HepG2 (cell line): ENCODE data around the gene ANK3. TPM values are rescaled to one million over a fixed set of nuclear protein-coding genes. Genes with fewer than 3 reads are reported as not detected.

ENCODE experiments used
- ATAC-seq: fragments of 200-7000 bp; cut with Tn5 transposase; 3 replicates; pipeline ENCODE4 v1.9.1; 2020; ENCODE audit warnings: mild to moderate bottlenecking, moderate library complexity
- BruUV-seq: library from RNA; stranded (reverse); fragments of 400-500 nt; replicated peaks from 2 replicates; lab custom pipeline; 2021; lab: Mats Ljungman, UMichigan
- CTCF ChIA-PET: fragments of 300-600 bp; formaldehyde crosslinking; extraction: SDS; loops from one replicate; lab custom pipeline; 2021; ENCODE audit warnings: low total read pairs, inconsistent platforms, low intra/inter-chr PET ratio; lab: Yijun Ruan, JAX
- POLR2A ChIA-PET: fragments of 350-600 bp; sonication (Branson Sonifier 250); formaldehyde crosslinking; loops from one replicate; lab custom pipeline; 2020; ENCODE audit warnings: antibody characterized with exemption, inconsistent platforms; lab: Yijun Ruan, JAX
- DNase-seq: peaks from one replicate; pipeline ENCODE4 v3.0.0-alpha.2; 2015; ENCODE audit warnings: low spot score
- FAIRE-seq: peaks from 3 replicates; lab custom pipeline; 2011; peaks lifted over from hg19 to GRCh38; lab: Jason Lieb, UNC
- H2AFZ ChIP-seq: one replicate; pipeline ENCODE4 v1.6.1; 2011; ENCODE audit warnings: low read length, inconsistent platforms
- H3K27ac ChIP-seq: fragments of 300-600 bp; 3 replicates; pipeline ENCODE4 v1.8.0; 2011; ENCODE audit warnings: mixed run types, mild to moderate bottlenecking, mixed read lengths, low read length, inconsistent platforms; ENCODE audit not compliant: insufficient read depth; ENCODE audit errors: extremely low read length
- H3K27me3 ChIP-seq, 2 experiments: fragments of 200-600 bp in 1 of 2; 2 replicates in 1 of 2; 3 replicates in 1 of 2; pipeline versions ENCODE4 v1.6.0 to v1.8.0; 2011; ENCODE audit warnings: low read length in 2 of 2, mild to moderate bottlenecking in 2 of 2, moderate library complexity in 2 of 2, inconsistent platforms in 1 of 2; ENCODE audit not compliant: insufficient read depth in 2 of 2, control insufficient read depth in 1 of 2
- H3K36me3 ChIP-seq, 2 experiments: fragments of 200-600 bp in 1 of 2; replicated peaks in 1 of 2; 2 replicates in 1 of 2; 3 replicates in 1 of 2; pipeline versions ENCODE4 v1.5.1 to v1.8.0; 2011; ENCODE audit warnings: low read length in 2 of 2, inconsistent platforms in 1 of 2; ENCODE audit not compliant: insufficient read depth in 2 of 2, control insufficient read depth in 1 of 2
- H3K4me1 ChIP-seq: 2 replicates; pipeline ENCODE4 v1.5.1; 2012; ENCODE audit warnings: low read length, inconsistent platforms; ENCODE audit not compliant: insufficient read depth
- H3K4me2 ChIP-seq: 2 replicates; pipeline ENCODE4 v1.6.0; 2011; ENCODE audit warnings: low read depth, low read length, inconsistent platforms
- H3K4me3 ChIP-seq, 3 experiments: fragments of 200-600 bp in 1 of 3; sonication (generic), shearing (Covaris generic) in 1 of 3; replicated peaks in 1 of 3; 2 replicates each; pipeline ENCODE4 v1.5.1; 2011 to 2016; ENCODE audit warnings: low read length in 3 of 3, inconsistent platforms in 2 of 3, low read depth in 2 of 3, mild to moderate bottlenecking in 2 of 3, control low read depth in 1 of 3, mixed read lengths in 1 of 3; ENCODE audit not compliant: insufficient read depth in 1 of 3
- H3K79me2 ChIP-seq: one replicate; pipeline ENCODE4 v1.6.1; 2011; ENCODE audit warnings: low read length, inconsistent platforms; ENCODE audit not compliant: insufficient read depth
- H3K9ac ChIP-seq: 2 replicates; pipeline ENCODE4 v1.6.0; 2011; ENCODE audit warnings: mild to moderate bottlenecking, low read depth, low read length, inconsistent platforms; ENCODE audit not compliant: insufficient read depth
- H3K9me3 ChIP-seq: 2 replicates; pipeline ENCODE4 v1.5.1; 2012; ENCODE audit warnings: mild to moderate bottlenecking, low read length
- H4K20me1 ChIP-seq: 2 replicates; pipeline ENCODE4 v1.6.0; 2011; ENCODE audit warnings: inconsistent platforms, mild to moderate bottlenecking, low read length, moderate library complexity; ENCODE audit not compliant: insufficient read depth
- ELF3 ChIP-seq: IDR thresholded peaks from 2 replicates; pipeline ENCODE4 v1.6.1; 2016; ENCODE audit warnings: missing genetic modification reagents, missing compliant biosample characterization
- FIP1L1 ChIP-seq: fragments of 200-400 bp; formaldehyde crosslinking; IDR thresholded peaks from 2 replicates; pipeline ENCODE4 v1.6.1; 2018; ENCODE audit warnings: low read depth, mild to moderate bottlenecking, low read length, moderate library complexity, borderline replicate concordance; ENCODE audit not compliant: insufficient read depth
- RCOR2 ChIP-seq: IDR thresholded peaks from 2 replicates; pipeline ENCODE4 v1.6.1; 2016; ENCODE audit warnings: missing biosample characterization, missing genetic modification reagents
- U2AF2 ChIP-seq: fragments of 200-400 bp; formaldehyde crosslinking; IDR thresholded peaks from 2 replicates; pipeline ENCODE4 v1.6.1; 2017; ENCODE audit warnings: low read depth, mild to moderate bottlenecking, low read length
- ZNF274 ChIP-seq: sonication (generic); formaldehyde crosslinking; IDR thresholded peaks from 2 replicates; pipeline ENCODE4 v1.5.1; 2020; ENCODE audit warnings: mild to moderate bottlenecking, missing genetic modification reagents
- ZNF556 ChIP-seq: sonication (generic); formaldehyde crosslinking; IDR thresholded peaks from 2 replicates; pipeline ENCODE4 v1.4.0; 2020; ENCODE audit warnings: mild to moderate bottlenecking, missing genetic modification reagents, borderline replicate concordance
- ZNF773 ChIP-seq: sonication (generic); formaldehyde crosslinking; IDR thresholded peaks from 2 replicates; pipeline ENCODE4 v1.4.0; 2020; ENCODE audit warnings: missing genetic modification reagents, borderline replicate concordance
- WGBS: methylation state at CpG from one replicate; pipeline ENCODE4 v1.1.6; 2017; ENCODE audit warnings: low lambda C conversion rate; 5-methylcytosine and 5-hydroxymethylcytosine counted together
- in situ Hi-C: cut with HindIII; loops from 2 replicates; pipeline ENCODE4 v1.10.0; 2017; ENCODE audit warnings: low pct_unique_long_range_greater_than_20kb; ENCODE audit not compliant: extremely low pct_ligation_motif_present
- intact Hi-C: fragments of 100-400 bp; cut with micrococcal nuclease; formaldehyde crosslinking; loops from one replicate; pipeline ENCODE4 v1.10.0; 2022; ENCODE audit not compliant: unreplicated experiment
- polyA plus RNA-seq, 8 experiments: library from polyadenylated mRNA; depleted of rRNA in 3 of 8; stranded (reverse) in 7 of 8; unstranded in 1 of 8; fragments of >200 nt; fragmentation: Illumina TruSeq in 4 of 8; extraction: Trizol in 4 of 8; gene quantifications; 2 replicates each; pipeline versions ENCODE4 v1.2.1 to v1.2.3, GENCODE V29; 2011 to 2016; ENCODE audit warnings: low read depth in 4 of 8, missing spikeins in 1 of 8, mixed read lengths in 1 of 8; ENCODE audit not compliant: insufficient read depth in 1 of 8
- total RNA-seq, 5 experiments: library from RNA; depleted of rRNA; stranded (reverse); fragments of >200 nt; fragmentation: Illumina TruSeq; extraction: Trizol; gene quantifications; 2 replicates each; pipeline ENCODE4 v1.2.3, GENCODE V29; 2016; ENCODE audit warnings: low read depth in 1 of 5
- TF ChIP-seq, protein P1 (sequence below): sonication (generic); formaldehyde crosslinking; IDR thresholded peaks from 2 replicates; pipeline ENCODE4 v1.5.0; 2020; ENCODE audit warnings: mild to moderate bottlenecking, missing genetic modification reagents
- TF ChIP-seq, protein P2 (sequence below): sonication (generic); formaldehyde crosslinking; IDR thresholded peaks from 2 replicates; pipeline ENCODE4 v1.4.0; 2020; ENCODE audit warnings: mild to moderate bottlenecking, missing genetic modification reagents
- TF ChIP-seq, protein P3 (sequence below): sonication (generic); formaldehyde crosslinking; IDR thresholded peaks from 2 replicates; pipeline ENCODE4 v1.5.1; 2020; ENCODE audit warnings: missing genetic modification reagents, mild to moderate bottlenecking, borderline replicate concordance
- TF ChIP-seq, protein P4 (sequence below): sonication (generic); formaldehyde crosslinking; IDR thresholded peaks from 2 replicates; pipeline ENCODE4 v1.5.0; 2020; ENCODE audit warnings: mild to moderate bottlenecking, missing genetic modification reagents, borderline replicate concordance

Gene ANK3
- total and polyA plus RNA-seq, 2 of the 13 experiments (the other 11 are each of a cell fraction or from before 2014, with no cell fraction given), result not detected

DNA sequence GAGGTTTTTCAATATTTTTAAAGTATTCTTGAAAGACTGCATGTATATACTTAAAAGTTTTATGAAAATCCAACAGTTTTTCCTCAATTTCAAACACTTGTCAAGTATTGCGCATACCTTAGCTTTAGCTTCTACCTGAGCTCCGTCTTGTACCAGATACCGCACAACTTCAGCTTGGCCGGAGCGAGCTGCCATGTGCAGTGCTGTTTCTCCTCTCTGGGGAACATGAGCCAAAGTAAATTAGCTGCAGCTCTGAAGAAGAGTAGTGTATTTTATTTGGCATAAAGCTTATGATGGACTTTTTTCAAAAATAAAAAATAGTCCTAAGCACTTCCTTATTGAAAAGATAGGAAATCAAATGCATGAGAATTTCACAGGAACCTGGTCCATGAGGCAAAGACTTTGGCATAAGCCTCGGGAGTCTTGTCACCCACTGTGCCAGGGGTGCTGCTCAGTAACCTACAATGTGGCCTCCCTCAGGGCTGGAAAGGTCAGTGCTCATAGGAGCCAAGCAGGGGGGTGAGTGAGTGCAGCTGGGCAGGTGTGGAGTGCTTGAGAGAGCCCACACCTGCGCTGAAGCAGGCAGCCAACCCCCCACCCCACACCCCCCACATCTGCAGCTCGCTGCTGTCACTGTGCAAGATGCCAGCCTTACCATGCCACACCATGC, 189.5 kb downstream of the ANK3 start:
- no peak for FAIRE-seq
- intact Hi-C loops, result loop anchor here (5.0 kb wide), 1 partner anchor 447 kb away; no protein-coding TSS in a partner anchor

More for the DNA sequence above, 189.5 kb downstream of the ANK3 start:
- no peaks in the 10 kb centered on the region for H4K20me1 ChIP-seq
- no peak overlapping the region for H2AFZ ChIP-seq
- H3K4me3 ChIP-seq, result no peak overlapping the region
- 58% methylated on average over 7 of the region's 8 CpGs for WGBS
- TF ChIP-seq RCOR2 (CRISPR knock-in tag), result no peak
- no peak for TF ChIP-seq ELF3 (CRISPR knock-in tag)
- TF ChIP-seq, protein P1, sequence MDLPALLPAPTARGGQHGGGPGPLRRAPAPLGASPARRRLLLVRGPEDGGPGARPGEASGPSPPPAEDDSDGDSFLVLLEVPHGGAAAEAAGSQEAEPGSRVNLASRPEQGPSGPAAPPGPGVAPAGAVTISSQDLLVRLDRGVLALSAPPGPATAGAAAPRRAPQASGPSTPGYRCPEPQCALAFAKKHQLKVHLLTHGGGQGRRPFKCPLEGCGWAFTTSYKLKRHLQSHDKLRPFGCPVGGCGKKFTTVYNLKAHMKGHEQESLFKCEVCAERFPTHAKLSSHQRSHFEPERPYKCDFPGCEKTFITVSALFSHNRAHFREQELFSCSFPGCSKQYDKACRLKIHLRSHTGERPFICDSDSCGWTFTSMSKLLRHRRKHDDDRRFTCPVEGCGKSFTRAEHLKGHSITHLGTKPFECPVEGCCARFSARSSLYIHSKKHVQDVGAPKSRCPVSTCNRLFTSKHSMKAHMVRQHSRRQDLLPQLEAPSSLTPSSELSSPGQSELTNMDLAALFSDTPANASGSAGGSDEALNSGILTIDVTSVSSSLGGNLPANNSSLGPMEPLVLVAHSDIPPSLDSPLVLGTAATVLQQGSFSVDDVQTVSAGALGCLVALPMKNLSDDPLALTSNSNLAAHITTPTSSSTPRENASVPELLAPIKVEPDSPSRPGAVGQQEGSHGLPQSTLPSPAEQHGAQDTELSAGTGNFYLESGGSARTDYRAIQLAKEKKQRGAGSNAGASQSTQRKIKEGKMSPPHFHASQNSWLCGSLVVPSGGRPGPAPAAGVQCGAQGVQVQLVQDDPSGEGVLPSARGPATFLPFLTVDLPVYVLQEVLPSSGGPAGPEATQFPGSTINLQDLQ (CRISPR knock-in tag), result no peak
- no peak for TF ChIP-seq FIP1L1
- no peak for TF ChIP-seq ZNF556 (CRISPR knock-in tag)
- no peak for TF ChIP-seq ZNF274
- TF ChIP-seq, protein P2, sequence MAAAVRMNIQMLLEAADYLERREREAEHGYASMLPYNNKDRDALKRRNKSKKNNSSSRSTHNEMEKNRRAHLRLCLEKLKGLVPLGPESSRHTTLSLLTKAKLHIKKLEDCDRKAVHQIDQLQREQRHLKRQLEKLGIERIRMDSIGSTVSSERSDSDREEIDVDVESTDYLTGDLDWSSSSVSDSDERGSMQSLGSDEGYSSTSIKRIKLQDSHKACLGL (CRISPR knock-in tag), result no peak
- no peak for TF ChIP-seq ZNF773
- TF ChIP-seq, protein P3, sequence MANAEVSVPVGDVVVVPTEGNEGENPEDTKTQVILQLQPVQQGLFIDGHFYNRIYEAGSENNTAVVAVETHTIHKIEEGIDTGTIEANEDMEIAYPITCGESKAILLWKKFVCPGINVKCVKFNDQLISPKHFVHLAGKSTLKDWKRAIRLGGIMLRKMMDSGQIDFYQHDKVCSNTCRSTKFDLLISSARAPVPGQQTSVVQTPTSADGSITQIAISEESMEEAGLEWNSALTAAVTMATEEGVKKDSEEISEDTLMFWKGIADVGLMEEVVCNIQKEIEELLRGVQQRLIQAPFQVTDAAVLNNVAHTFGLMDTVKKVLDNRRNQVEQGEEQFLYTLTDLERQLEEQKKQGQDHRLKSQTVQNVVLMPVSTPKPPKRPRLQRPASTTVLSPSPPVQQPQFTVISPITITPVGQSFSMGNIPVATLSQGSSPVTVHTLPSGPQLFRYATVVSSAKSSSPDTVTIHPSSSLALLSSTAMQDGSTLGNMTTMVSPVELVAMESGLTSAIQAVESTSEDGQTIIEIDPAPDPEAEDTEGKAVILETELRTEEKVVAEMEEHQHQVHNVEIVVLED (CRISPR knock-in tag), result no peak
- TF ChIP-seq, protein P4, sequence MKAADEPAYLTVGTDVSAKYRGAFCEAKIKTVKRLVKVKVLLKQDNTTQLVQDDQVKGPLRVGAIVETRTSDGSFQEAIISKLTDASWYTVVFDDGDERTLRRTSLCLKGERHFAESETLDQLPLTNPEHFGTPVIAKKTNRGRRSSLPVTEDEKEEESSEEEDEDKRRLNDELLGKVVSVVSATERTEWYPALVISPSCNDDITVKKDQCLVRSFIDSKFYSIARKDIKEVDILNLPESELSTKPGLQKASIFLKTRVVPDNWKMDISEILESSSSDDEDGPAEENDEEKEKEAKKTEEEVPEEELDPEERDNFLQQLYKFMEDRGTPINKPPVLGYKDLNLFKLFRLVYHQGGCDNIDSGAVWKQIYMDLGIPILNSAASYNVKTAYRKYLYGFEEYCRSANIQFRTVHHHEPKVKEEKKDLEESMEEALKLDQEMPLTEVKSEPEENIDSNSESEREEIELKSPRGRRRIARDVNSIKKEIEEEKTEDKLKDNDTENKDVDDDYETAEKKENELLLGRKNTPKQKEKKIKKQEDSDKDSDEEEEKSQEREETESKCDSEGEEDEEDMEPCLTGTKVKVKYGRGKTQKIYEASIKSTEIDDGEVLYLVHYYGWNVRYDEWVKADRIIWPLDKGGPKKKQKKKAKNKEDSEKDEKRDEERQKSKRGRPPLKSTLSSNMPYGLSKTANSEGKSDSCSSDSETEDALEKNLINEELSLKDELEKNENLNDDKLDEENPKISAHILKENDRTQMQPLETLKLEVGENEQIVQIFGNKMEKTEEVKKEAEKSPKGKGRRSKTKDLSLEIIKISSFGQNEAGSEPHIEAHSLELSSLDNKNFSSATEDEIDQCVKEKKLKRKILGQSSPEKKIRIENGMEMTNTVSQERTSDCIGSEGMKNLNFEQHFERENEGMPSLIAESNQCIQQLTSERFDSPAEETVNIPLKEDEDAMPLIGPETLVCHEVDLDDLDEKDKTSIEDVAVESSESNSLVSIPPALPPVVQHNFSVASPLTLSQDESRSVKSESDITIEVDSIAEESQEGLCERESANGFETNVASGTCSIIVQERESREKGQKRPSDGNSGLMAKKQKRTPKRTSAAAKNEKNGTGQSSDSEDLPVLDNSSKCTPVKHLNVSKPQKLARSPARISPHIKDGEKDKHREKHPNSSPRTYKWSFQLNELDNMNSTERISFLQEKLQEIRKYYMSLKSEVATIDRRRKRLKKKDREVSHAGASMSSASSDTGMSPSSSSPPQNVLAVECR (CRISPR knock-in tag), result no peak
- TF ChIP-seq U2AF2, result no peak
- H3K79me2 ChIP-seq, result no peaks in the 10 kb centered on the region
- DNase-seq, result no peak
- no peaks in the 10 kb centered on the region for H3K36me3 ChIP-seq
- ChIA-PET CTCF (no interaction called here), POLR2A (no interaction called here)
- H3K27ac ChIP-seq, result no peak overlapping the region
- no peaks in the 10 kb centered on the region for H3K4me1 ChIP-seq
- H3K4me2 ChIP-seq, result no peak overlapping the region
- no TSS peak for BruUV-seq
- H3K27me3 ChIP-seq, result no peaks in the 10 kb centered on the region
- H3K9me3 ChIP-seq, result no peaks in the 10 kb centered on the region
- H3K9ac ChIP-seq, result no peak overlapping the region
- in situ Hi-C loops, result loop anchor here (10.0 kb wide), 1 partner anchor 235 kb away; no protein-coding TSS in a partner anchor
- ATAC-seq, result no peak
